ENCODE data around the gene UBE3C.

GRCh38 chr7:157165987-157166386 is 27.3 kb downstream of the UBE3C start:
- no peak for TF ChIP-seq FOXK1 (CRISPR knock-in tag; IDR thresholded peaks at IDR 0.05; ENCODE audit: borderline replicate concordance, low read depth)
- TF ChIP-seq CSRNP1 (CRISPR knock-in tag; IDR thresholded peaks at IDR 0.05), result no peak
- TF ChIP-seq ZNF616 (CRISPR knock-in tag; IDR thresholded peaks at IDR 0.05; ENCODE audit: low read depth), result no peak
- TF ChIP-seq PHF8 (CRISPR knock-in tag; IDR thresholded peaks at IDR 0.05), result no peak
- TF ChIP-seq JUN (CRISPR knock-in tag; IDR thresholded peaks at IDR 0.05), result no peak
- TF ChIP-seq EP300 (IDR thresholded peaks at IDR 0.05; ENCODE audit: low read depth in 2 of 2, low read length in 2 of 2), result no peak
- no peak for TF ChIP-seq EP300 (CRISPR knock-in tag; IDR thresholded peaks at IDR 0.05; ENCODE audit: borderline replicate concordance)
- no peak for TF ChIP-seq EZH2 (conservative IDR thresholded peaks at IDR 0.05; ENCODE audit: low read depth, low read length)
- no peak for TF ChIP-seq FOXP1 (IDR thresholded peaks at IDR 0.05)
- no peak for TF ChIP-seq FOXP1 (CRISPR knock-in tag; IDR thresholded peaks at IDR 0.05)
- no peak for TF ChIP-seq YY1 (IDR thresholded peaks at IDR 0.05; ENCODE audit: insufficient read depth, insufficient replicate concordance, low read depth, low read length)
- no peak for TF ChIP-seq SP1 (IDR thresholded peaks at IDR 0.05)
- no peak for TF ChIP-seq SP1 (CRISPR knock-in tag; IDR thresholded peaks at IDR 0.05)

All from HepG2 (cell line).